ENCODE measurements around the gene CEP152.

Gene CEP152

GRCh38 chr15:48708641-48709040 lies 102.2 kb downstream of the CEP152 start:
- Histone ChIP-seq H3K27me3 (ENCODE audit: control insufficient read depth in 1 of 2, insufficient read depth in 2 of 2, low read length in 2 of 2) (no peaks in the 10 kb centered on the region), H3K9me3 (ENCODE audit: control insufficient read depth in 2 of 2, low read length in 2 of 2) (peaks cover 0 to 5% of the 10 kb centered on the region in 2 donors)

DNA sequence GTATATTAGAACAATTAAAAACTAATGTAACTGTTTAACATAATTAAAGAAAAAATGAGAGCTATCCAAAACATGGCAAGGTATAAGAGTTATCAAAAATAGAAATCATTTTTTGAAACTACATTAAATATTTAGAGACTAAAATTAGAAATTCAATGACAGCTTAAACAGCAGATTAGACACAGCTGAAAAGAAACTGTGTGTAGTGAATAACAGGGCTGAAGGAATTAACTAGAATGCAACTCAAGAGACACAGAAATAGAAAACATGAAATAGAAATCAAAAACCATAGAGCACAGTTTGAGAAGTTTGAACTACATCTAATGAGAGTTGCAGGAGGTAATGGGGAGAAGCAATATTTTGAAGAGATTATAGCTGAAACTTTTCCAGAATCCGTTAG lies 105.5 kb downstream of the CEP152 start:
- Histone ChIP-seq H3K27me3 (ENCODE audit: control insufficient read depth in 1 of 2, insufficient read depth in 2 of 2, low read length in 2 of 2) (no peaks in the 10 kb centered on the region), H3K4me1 (ENCODE audit: control insufficient read depth, insufficient read depth, low read length) (no peaks in the 10 kb centered on the region), H3K4me3 (ENCODE audit: low read length in 2 of 2) (no peak overlapping the region), H3K9me3 (ENCODE audit: control insufficient read depth in 2 of 2, low read length in 2 of 2) (peaks cover 0 to 5% of the 10 kb centered on the region in 2 donors), H3K36me3 (ENCODE audit: control insufficient read depth in 2 of 2, insufficient read depth in 2 of 2, low read length in 2 of 2) (no peaks in the 10 kb centered on the region), H3K9ac (ENCODE audit: low read length in 2 of 2) (no peak overlapping the region), H3K27ac (ENCODE audit: low read length) (no peak overlapping the region)

More at GRCh38 chr15:48708641-48709040, 102.2 kb downstream of the CEP152 start:
- no peaks in the 10 kb centered on the region for H3K4me1 ChIP-seq (ENCODE audit: control insufficient read depth, insufficient read depth, low read length)
- no peak overlapping the region for H3K4me3 ChIP-seq (ENCODE audit: low read length in 2 of 2)
- no peaks in the 10 kb centered on the region for H3K36me3 ChIP-seq (ENCODE audit: control insufficient read depth in 2 of 2, insufficient read depth in 2 of 2, low read length in 2 of 2)
- no peak overlapping the region for H3K27ac ChIP-seq (ENCODE audit: low read length)
- H3K9ac ChIP-seq (ENCODE audit: low read length in 2 of 2), result no peak overlapping the region

GRCh38 chr15:48703544-48703943 lies 107.3 kb downstream of the CEP152 start:
- Histone ChIP-seq H3K36me3 (ENCODE audit: control insufficient read depth in 2 of 2, insufficient read depth in 2 of 2, low read length in 2 of 2) (no peaks in the 10 kb centered on the region), H3K9me3 (ENCODE audit: control insufficient read depth in 2 of 2, low read length in 2 of 2) (peaks cover 0 to 5% of the 10 kb centered on the region in 2 donors), H3K27me3 (ENCODE audit: control insufficient read depth in 1 of 2, insufficient read depth in 2 of 2, low read length in 2 of 2) (no peaks in the 10 kb centered on the region), H3K4me1 (ENCODE audit: control insufficient read depth, insufficient read depth, low read length) (no peaks in the 10 kb centered on the region), H3K9ac (ENCODE audit: low read length in 2 of 2) (no peak overlapping the region), H3K4me3 (ENCODE audit: low read length in 2 of 2) (no peak overlapping the region), H3K27ac (ENCODE audit: low read length) (no peak overlapping the region)

DNA sequence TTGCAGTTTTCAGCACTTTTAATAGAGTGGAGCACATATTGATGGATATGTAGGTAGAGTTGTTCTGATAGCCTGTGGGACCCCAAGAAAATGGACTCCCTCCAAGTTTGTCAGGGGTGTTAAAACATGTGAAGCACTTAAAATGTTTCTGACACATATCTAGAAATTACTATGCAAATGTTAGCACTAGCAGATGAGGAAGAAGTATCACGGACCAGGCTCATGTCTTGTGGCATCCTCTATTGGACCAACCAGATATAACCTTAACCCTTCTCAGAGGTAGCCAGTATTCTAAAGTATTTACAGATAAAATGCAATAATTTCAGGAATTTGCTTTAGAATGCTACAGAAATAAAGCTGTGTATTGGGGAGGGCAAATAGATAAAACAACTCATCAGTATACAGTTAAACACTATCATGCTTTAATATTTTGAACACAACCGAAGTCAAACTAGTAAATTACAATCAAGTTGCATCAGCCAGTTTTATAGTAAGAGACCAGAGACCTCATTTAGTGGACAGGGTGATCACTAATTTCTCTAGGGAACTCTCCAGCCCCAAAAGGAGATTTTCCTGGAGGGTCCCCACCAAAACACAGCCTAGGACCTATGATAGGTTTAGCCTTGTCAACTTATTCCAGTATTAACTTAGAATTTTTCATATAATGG lies 108.2 kb downstream of the CEP152 start:
- no peaks in the 10 kb centered on the region for H3K27me3 ChIP-seq (ENCODE audit: control insufficient read depth in 1 of 2, insufficient read depth in 2 of 2, low read length in 2 of 2)

GRCh38 chr15:48696627-48697312 lies 114.1 kb downstream of the CEP152 start:
- Histone ChIP-seq H3K4me3 (ENCODE audit: low read length in 2 of 2) (no peak overlapping the region), H3K36me3 (ENCODE audit: control insufficient read depth in 2 of 2, insufficient read depth in 2 of 2, low read length in 2 of 2) (no peaks in the 10 kb centered on the region), H3K27me3 (ENCODE audit: control insufficient read depth in 1 of 2, insufficient read depth in 2 of 2, low read length in 2 of 2) (no peaks in the 10 kb centered on the region), H3K27ac (ENCODE audit: low read length) (no peak overlapping the region), H3K9me3 (ENCODE audit: control insufficient read depth in 2 of 2, low read length in 2 of 2) (no peaks in the 10 kb centered on the region), H3K4me1 (ENCODE audit: control insufficient read depth, insufficient read depth, low read length) (no peaks in the 10 kb centered on the region), H3K9ac (ENCODE audit: low read length in 2 of 2) (no peak overlapping the region)

More for the DNA sequence above, 108.2 kb downstream of the CEP152 start:
- Histone ChIP-seq H3K36me3 (ENCODE audit: control insufficient read depth in 2 of 2, insufficient read depth in 2 of 2, low read length in 2 of 2) (no peaks in the 10 kb centered on the region), H3K4me3 (ENCODE audit: low read length in 2 of 2) (no peak overlapping the region), H3K9me3 (ENCODE audit: control insufficient read depth in 2 of 2, low read length in 2 of 2) (peaks cover 0 to 5% of the 10 kb centered on the region in 2 donors), H3K4me1 (ENCODE audit: control insufficient read depth, insufficient read depth, low read length) (no peaks in the 10 kb centered on the region), H3K9ac (ENCODE audit: low read length in 2 of 2) (no peak overlapping the region), H3K27ac (ENCODE audit: low read length) (no peak overlapping the region)

DNA sequence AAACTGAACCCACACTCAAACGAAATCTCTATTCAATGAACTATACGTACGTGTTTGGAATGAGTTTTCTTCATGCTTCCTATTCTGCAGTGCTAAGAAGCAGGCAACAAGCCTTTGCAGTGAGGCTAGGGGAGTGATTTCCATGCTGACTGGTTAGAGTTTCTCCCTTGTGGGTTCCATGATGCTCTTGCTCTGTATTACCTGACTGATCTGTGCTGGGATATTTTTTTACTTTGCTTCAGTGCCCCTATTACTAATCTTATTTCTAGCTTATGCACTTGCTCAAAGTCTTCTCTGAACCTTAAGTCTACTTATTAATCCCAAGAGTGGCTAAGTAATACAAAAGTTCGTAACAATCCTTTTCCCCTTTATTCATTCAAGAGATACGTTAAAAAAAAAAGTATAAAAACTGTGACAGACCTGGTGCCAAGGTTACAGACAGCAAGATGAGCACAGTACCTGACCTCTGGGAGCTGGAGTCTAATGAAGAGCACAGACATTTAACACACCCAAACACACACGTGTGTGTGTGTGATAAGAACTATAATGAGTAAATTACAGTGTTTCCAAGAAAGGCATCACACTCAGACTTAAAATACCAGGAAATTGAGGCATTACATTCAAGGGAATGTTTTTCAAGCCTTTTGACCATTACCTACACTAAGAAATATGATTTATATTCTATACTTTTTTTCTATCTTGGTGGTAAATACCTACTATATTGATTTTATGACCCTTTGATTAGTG lies 114.9 kb downstream of the CEP152 start:
- H3K4me1 ChIP-seq (ENCODE audit: control insufficient read depth, insufficient read depth, low read length), result no peaks in the 10 kb centered on the region
- no peaks in the 10 kb centered on the region for H3K36me3 ChIP-seq (ENCODE audit: control insufficient read depth in 2 of 2, insufficient read depth in 2 of 2, low read length in 2 of 2)
- no peaks in the 10 kb centered on the region for H3K27me3 ChIP-seq (ENCODE audit: control insufficient read depth in 1 of 2, insufficient read depth in 2 of 2, low read length in 2 of 2)
- H3K9me3 ChIP-seq (ENCODE audit: control insufficient read depth in 2 of 2, low read length in 2 of 2), result no peaks in the 10 kb centered on the region
- no peak overlapping the region for H3K27ac ChIP-seq (ENCODE audit: low read length)
- H3K9ac ChIP-seq (ENCODE audit: low read length in 2 of 2), result no peak overlapping the region
- H3K4me3 ChIP-seq (ENCODE audit: low read length in 2 of 2), result no peak overlapping the region

GRCh38 chr15:48695088-48695826 lies 115.6 kb downstream of the CEP152 start:
- Histone ChIP-seq H3K27ac (ENCODE audit: low read length) (no peak overlapping the region), H3K27me3 (ENCODE audit: control insufficient read depth in 1 of 2, insufficient read depth in 2 of 2, low read length in 2 of 2) (no peaks in the 10 kb centered on the region), H3K9me3 (ENCODE audit: control insufficient read depth in 2 of 2, low read length in 2 of 2) (no peaks in the 10 kb centered on the region), H3K4me3 (ENCODE audit: low read length in 2 of 2) (no peak overlapping the region), H3K4me1 (ENCODE audit: control insufficient read depth, insufficient read depth, low read length) (no peaks in the 10 kb centered on the region), H3K36me3 (ENCODE audit: control insufficient read depth in 2 of 2, insufficient read depth in 2 of 2, low read length in 2 of 2) (no peaks in the 10 kb centered on the region), H3K9ac (ENCODE audit: low read length in 2 of 2) (no peak overlapping the region)

- H3K4me1 ChIP-seq (ENCODE audit: control insufficient read depth, insufficient read depth, low read length), result no peaks in the 10 kb centered on the region
- H3K27me3 ChIP-seq (ENCODE audit: control insufficient read depth in 1 of 2, insufficient read depth in 2 of 2, low read length in 2 of 2), result no peaks in the 10 kb centered on the region
- H3K36me3 ChIP-seq (ENCODE audit: control insufficient read depth in 2 of 2, insufficient read depth in 2 of 2, low read length in 2 of 2), result no peaks in the 10 kb centered on the region
- no peak overlapping the region for H3K4me3 ChIP-seq (ENCODE audit: low read length in 2 of 2)
- no peak overlapping the region for H3K27ac ChIP-seq (ENCODE audit: low read length)
- H3K9me3 ChIP-seq (ENCODE audit: control insufficient read depth in 2 of 2, low read length in 2 of 2), result no peaks in the 10 kb centered on the region
- no peak overlapping the region for H3K9ac ChIP-seq (ENCODE audit: low read length in 2 of 2)
Observed at GRCh38 chr15:48693484-48693883, 117.4 kb downstream of the CEP152 start.

- Histone ChIP-seq H3K4me3 (ENCODE audit: low read length in 2 of 2) (no peak overlapping the region), H3K27me3 (ENCODE audit: control insufficient read depth in 1 of 2, insufficient read depth in 2 of 2, low read length in 2 of 2) (no peaks in the 10 kb centered on the region), H3K9ac (ENCODE audit: low read length in 2 of 2) (no peak overlapping the region), H3K36me3 (ENCODE audit: control insufficient read depth in 2 of 2, insufficient read depth in 2 of 2, low read length in 2 of 2) (no peaks in the 10 kb centered on the region), H3K9me3 (ENCODE audit: control insufficient read depth in 2 of 2, low read length in 2 of 2) (no peaks in the 10 kb centered on the region), H3K27ac (ENCODE audit: low read length) (no peak overlapping the region), H3K4me1 (ENCODE audit: control insufficient read depth, insufficient read depth, low read length) (no peaks in the 10 kb centered on the region)
Observed at GRCh38 chr15:48688493-48688892, 122.4 kb downstream of the CEP152 start.
